ENCODE data around the gene CAT. TPM values are rescaled to one million over a fixed set of nuclear protein-coding genes. Genes with fewer than 3 reads are reported as not detected.
A peak's percentile ranks its signal among the peaks of the same experiment; 100 is the strongest.

CAT gene
- total and polyA plus RNA-seq, 12 donors, result 42.0 to 134 (median 79.6) TPM

- peaks cover 0 to 7% (median 0%) of the 10 kb centered on the region in 7 donors for H3K27me3 ChIP-seq
Observed at GRCh38 chr11:34427186-34427805, 11.4 kb upstream of the CAT start.

GRCh38 chr11:34431979-34432378 lies 6.8 kb upstream of the CAT start:
- no peak for ATAC-seq
- H3K4me3 ChIP-seq, result no peak overlapping the region
- H3K36me3 ChIP-seq, result no peaks in the 10 kb centered on the region
- TF ChIP-seq CTCF (IDR thresholded peaks at IDR 0.05), result no peak
- H3K27me3 ChIP-seq, result no peaks in the 10 kb centered on the region
- WGBS, 2 donors, result 91 to 93% methylated on average over 4 of the region's 4 CpGs
- H3K27ac ChIP-seq, result no peak overlapping the region
- H3K4me1 ChIP-seq, result peaks cover 0 to 23% (median 0%) of the 10 kb centered on the region in 9 donors
- intact Hi-C loops (cut with DNase I), result no loop called here
- no peak for DNase-seq
- no peaks in the 10 kb centered on the region for H3K9me3 ChIP-seq

More at GRCh38 chr11:34427186-34427805, 11.4 kb upstream of the CAT start:
- no peak for DNase-seq
- Histone ChIP-seq H3K4me3 (no peak overlapping the region), H3K36me3 (no peaks in the 10 kb centered on the region), H3K27ac (no peak overlapping the region), H3K4me1 (peaks cover 0 to 45% (median 4%) of the 10 kb centered on the region in 9 donors), H3K9me3 (no peaks in the 10 kb centered on the region)
- ATAC-seq, result peak in 3 of 8 donors; percentile 35 to 85 (median 43)
- WGBS, 2 donors, result 38 to 46% methylated on average over 4 of the region's 4 CpGs
- no peak for TF ChIP-seq CTCF (IDR thresholded peaks at IDR 0.05)
- intact Hi-C loops (cut with DNase I), result no loop called here

GRCh38 chr11:34432822-34433221 lies 5.9 kb upstream of the CAT start:
- intact Hi-C loops (cut with DNase I), result no loop called here
- Histone ChIP-seq H3K4me3 (no peak overlapping the region), H3K36me3 (no peaks in the 10 kb centered on the region), H3K9me3 (no peaks in the 10 kb centered on the region), H3K27ac (no peak overlapping the region), H3K27me3 (no peaks in the 10 kb centered on the region), H3K4me1 (peaks cover 0 to 19% (median 2%) of the 10 kb centered on the region in 9 donors)
- no peak for DNase-seq
- no peak for TF ChIP-seq CTCF (IDR thresholded peaks at IDR 0.05)
- ATAC-seq, result no peak
- 77 to 83% methylated on average over 5 of the region's 5 CpGs for WGBS, 2 donors

DNA sequence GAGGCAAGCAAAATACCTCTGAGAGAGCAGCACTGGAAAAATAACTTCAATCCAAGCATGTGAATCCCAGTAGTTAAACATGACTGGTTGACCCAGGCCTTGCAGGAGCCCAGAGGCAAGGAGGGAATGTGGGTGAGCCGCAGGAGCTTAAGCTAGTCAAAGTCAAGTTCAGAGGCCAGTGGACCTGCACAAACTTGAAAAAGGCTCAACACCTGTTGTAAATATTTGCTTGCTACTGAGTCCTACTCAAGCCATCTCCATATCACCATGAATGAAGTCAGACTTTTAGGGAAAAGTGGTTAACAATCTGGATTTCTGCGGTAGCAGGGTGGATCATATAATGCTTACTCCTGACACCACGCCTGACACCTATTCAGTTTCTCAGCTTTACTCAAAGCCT lies 4.8 kb upstream of the CAT start:
- 92 to 95% methylated on average over 3 of the region's 3 CpGs for WGBS, 2 donors
- no peak for ATAC-seq
- intact Hi-C loops (cut with DNase I), result no loop called here

More for the DNA sequence above, 4.8 kb upstream of the CAT start:
- H3K4me3 ChIP-seq, result no peak overlapping the region
- no peaks in the 10 kb centered on the region for H3K36me3 ChIP-seq
- no peaks in the 10 kb centered on the region for H3K27me3 ChIP-seq
- no peak overlapping the region for H3K27ac ChIP-seq
- H3K4me1 ChIP-seq, result peaks cover 0 to 23% (median 7%) of the 10 kb centered on the region in 9 donors
- TF ChIP-seq CTCF (IDR thresholded peaks at IDR 0.05), result no peak
- no peaks in the 10 kb centered on the region for H3K9me3 ChIP-seq
- no peak for DNase-seq

Data from heart right ventricle (tissue), 16 donors.